Common myeloid progenitor, CD34-positive (primary cell): ENCODE results near the gene PSPC1.
"Not testable (repeated sequence)": the region's sequence is repeated elsewhere in the genome, so short reads cannot be mapped to it uniquely, and the experiment has no call there.

Experiments
- CTCF ChIA-PET: fragments of 350-600 bp; sonication (Branson Sonifier 250); formaldehyde crosslinking; loops from one replicate; lab custom pipeline; 2021; ENCODE audit warnings: antibody characterized with exemption; lab: Charles Lee
- POLR2A ChIA-PET: fragments of 350-600 bp; sonication (Branson Sonifier 250); formaldehyde crosslinking; loops from one replicate; lab custom pipeline; 2021; ENCODE audit warnings: antibody characterized with exemption; lab: Charles Lee
- DNase-seq, 3 donors: peaks; one replicate each; pipeline versions ENCODE4 v3.0.0 to v3.0.0-alpha.2; 2013
- H3K27ac ChIP-seq, 2 experiments: 1 replicate in 1 of 2; 2 replicates in 1 of 2; pipeline ENCODE4 v1.7.0; 2013; ENCODE audit warnings: inconsistent platforms in 2 of 2, low read length in 2 of 2, mild to moderate bottlenecking in 2 of 2, low read depth in 1 of 2, moderate library complexity in 1 of 2; ENCODE audit not compliant: severe bottlenecking in 2 of 2, insufficient read depth in 1 of 2, poor library complexity in 1 of 2
- H3K27me3 ChIP-seq, 5 experiments: replicated peaks in 2 of 5; 1 replicate in 3 of 5; 2 replicates in 2 of 5; pipeline versions ENCODE4 v1.6.1 to v1.7.0; 2013; ENCODE audit warnings: low read length in 4 of 5, mild to moderate bottlenecking in 2 of 5, moderate library complexity in 2 of 5, inconsistent platforms in 1 of 5; ENCODE audit not compliant: insufficient read depth in 5 of 5, control insufficient read depth in 4 of 5
- H3K36me3 ChIP-seq, 4 experiments: 1 replicate in 2 of 4; 2 replicates in 2 of 4; pipeline versions ENCODE4 v1.6.1 to v1.7.0; 2013; ENCODE audit warnings: low read length in 3 of 4, control low read depth in 1 of 4, mild to moderate bottlenecking in 1 of 4; ENCODE audit not compliant: control insufficient read depth in 4 of 4, insufficient read depth in 4 of 4
- H3K4me1 ChIP-seq, 4 experiments: 1 replicate in 3 of 4; 2 replicates in 1 of 4; pipeline versions ENCODE4 v1.6.1 to v1.7.1; 2013; ENCODE audit warnings: low read length in 3 of 4, mild to moderate bottlenecking in 3 of 4, control low read depth in 1 of 4, inconsistent platforms in 1 of 4, moderate library complexity in 1 of 4; ENCODE audit not compliant: control insufficient read depth in 4 of 4, insufficient read depth in 4 of 4; ENCODE audit errors: control extremely low read depth in 1 of 4
- H3K4me3 ChIP-seq, 7 experiments: 1 replicate in 4 of 7; 2 replicates in 3 of 7; pipeline versions ENCODE4 v1.5.1 to v1.7.0; 2013; ENCODE audit warnings: mild to moderate bottlenecking in 7 of 7, low read length in 6 of 7, moderate library complexity in 6 of 7, inconsistent platforms in 2 of 7, low read depth in 2 of 7, control low read depth in 1 of 7; ENCODE audit not compliant: insufficient read depth in 4 of 7, control insufficient read depth in 1 of 7; ENCODE audit errors: extremely low read depth in 1 of 7
- H3K9me3 ChIP-seq, 5 experiments: 1 replicate in 4 of 5; 2 replicates in 1 of 5; pipeline versions ENCODE4 v1.6.1 to v1.7.1; 2013; ENCODE audit warnings: low read length in 4 of 5, mild to moderate bottlenecking in 2 of 5, inconsistent platforms in 1 of 5, low read depth in 1 of 5, moderate library complexity in 1 of 5; ENCODE audit not compliant: control insufficient read depth in 4 of 5, insufficient read depth in 2 of 5; ENCODE audit errors: control extremely low read depth in 1 of 5
- WGBS: methylation state at CpG from one replicate; pipeline ENCODE4 v1.1.5; 2013; ENCODE audit not compliant: insufficient coverage; 5-methylcytosine and 5-hydroxymethylcytosine counted together

Gene PSPC1

DNA sequence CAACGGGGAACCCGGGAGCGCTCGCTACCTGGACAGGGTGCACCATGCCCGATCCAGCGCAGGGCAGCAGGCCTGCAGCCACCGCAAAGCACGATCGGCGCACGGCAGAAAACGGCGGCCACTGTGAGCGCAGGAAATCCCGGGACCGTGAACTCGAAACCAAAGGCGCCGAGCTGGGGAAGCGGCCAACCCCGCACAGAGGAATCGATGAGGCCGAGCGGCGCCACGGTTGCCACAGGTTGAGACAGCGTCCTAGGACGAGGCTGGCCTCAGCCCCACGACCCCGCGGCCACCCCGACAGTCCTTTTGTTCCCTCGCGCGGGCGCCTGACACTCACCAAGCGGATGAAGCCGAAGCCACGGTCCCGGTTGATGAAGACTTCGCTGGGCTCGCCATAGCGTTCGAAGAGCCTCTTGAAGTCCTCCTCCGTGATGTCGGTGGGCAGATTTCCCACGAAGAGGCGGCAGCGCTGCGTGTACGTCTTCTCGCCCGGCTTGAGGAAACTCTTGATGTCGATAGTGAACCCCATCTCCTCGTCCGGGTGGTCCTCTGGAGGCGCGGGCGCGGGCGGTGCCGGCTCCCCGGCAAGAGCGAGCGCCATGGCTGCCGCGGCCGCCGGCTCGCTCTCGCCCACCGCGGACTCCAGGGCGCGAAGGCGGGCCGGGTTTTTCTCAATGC is 557 bp downstream of the PSPC1 start:
- no peaks in the 10 kb centered on the region for H3K27me3 ChIP-seq
- POLR2A ChIA-PET = interaction anchor here (0.5 to 2.3 kb wide), 2 partner anchors 21 to 81 kb away, joined by 3 to 5 read pairs; partner anchors contain the start of gene ZMYM5
- H3K4me3 ChIP-seq = peak overlapping the region; percentile 94 to 100 (median 96)
- peaks cover 0 to 2% (median 0%) of the 10 kb centered on the region in 4 experiments for H3K36me3 ChIP-seq
- peak; percentile 37 to 69 (median 60) for DNase-seq
- H3K4me1 ChIP-seq = peaks cover 0 to 11% (median 6%) of the 10 kb centered on the region in 4 experiments
- CTCF ChIA-PET = interaction anchor here (1.4 kb wide), 1 partner anchor 11 kb away, joined by 4 read pairs; no protein-coding TSS in a partner anchor
- H3K9me3 ChIP-seq = no peaks in the 10 kb centered on the region
- peak overlapping the region; percentile 90 to 96 for H3K27ac ChIP-seq
- under 1% methylated on average over 62 of the region's 77 CpGs for WGBS

- CTCF ChIA-PET = interaction anchor here (1.4 kb wide), 1 partner anchor 11 kb away, joined by 4 read pairs; no protein-coding TSS in a partner anchor
Measured at GRCh38 chr13:19781526-19781925, 1.2 kb downstream of the PSPC1 start.

DNA sequence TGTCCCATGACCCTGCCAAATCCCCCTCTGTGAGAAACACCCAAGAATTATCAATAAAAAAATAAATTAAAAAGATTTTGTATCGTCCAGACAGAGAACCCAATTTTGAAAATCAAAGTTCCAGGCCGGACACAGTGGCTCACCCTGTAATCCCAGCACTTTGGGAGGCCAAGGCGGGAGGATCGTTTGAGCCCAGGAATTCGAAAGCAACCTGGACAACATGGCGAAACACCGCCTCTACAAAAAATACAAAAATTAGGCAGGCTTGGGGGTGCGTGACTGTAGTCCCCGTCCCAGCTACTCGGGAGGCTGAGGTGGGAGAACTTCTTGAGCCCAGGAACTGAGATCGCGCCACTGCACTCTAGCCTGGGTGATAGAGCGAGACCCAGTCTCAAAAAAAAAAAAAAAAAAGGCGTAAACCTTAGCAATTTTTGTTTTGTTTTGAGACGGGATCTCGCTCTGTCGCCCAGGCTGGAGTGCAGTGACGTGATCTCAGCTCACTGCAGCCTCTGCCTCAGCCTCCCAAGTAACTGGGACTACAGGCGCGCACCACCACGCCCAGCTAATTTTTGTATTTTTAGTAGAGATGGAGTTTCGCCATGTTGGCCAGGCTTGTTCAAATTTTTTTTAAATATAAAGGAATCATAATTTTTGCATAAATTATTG is 1.9 kb downstream of the PSPC1 start:
- H3K4me3 ChIP-seq = peak overlapping the region in 6 of 7 experiments; percentile 32 to 100 (median 96)
- WGBS = 98% methylated on average over 14 of the region's 22 CpGs
- peaks cover 0 to 11% (median 6%) of the 10 kb centered on the region in 4 experiments for H3K4me1 ChIP-seq
- H3K27ac ChIP-seq = peak overlapping the region; percentile 90 to 96
- POLR2A ChIA-PET = interaction anchor here (0.7 kb wide), 1 partner anchor 98 kb away, joined by 6 read pairs; no protein-coding TSS in a partner anchor
- peak in 1 of 3 donors; percentile 5 for DNase-seq
- not testable (repeated sequence) for H3K27me3 ChIP-seq, H3K9me3 ChIP-seq, H3K36me3 ChIP-seq
- CTCF ChIA-PET = interaction anchor here (1.4 kb wide), 1 partner anchor 10 kb away, joined by 4 read pairs; no protein-coding TSS in a partner anchor

More at GRCh38 chr13:19781526-19781925, 1.2 kb downstream of the PSPC1 start:
- Histone ChIP-seq H3K9me3 (no peaks in the 10 kb centered on the region), H3K27me3 (no peaks in the 10 kb centered on the region), H3K4me3 (peak overlapping the region; percentile 94 to 100 (median 96)), H3K27ac (peak overlapping the region; percentile 90 to 96), H3K36me3 (peaks cover 0 to 2% (median 0%) of the 10 kb centered on the region in 4 experiments), H3K4me1 (peaks cover 0 to 11% (median 6%) of the 10 kb centered on the region in 4 experiments)
- 10% methylated on average over 3 of the region's 9 CpGs for WGBS
- DNase-seq = peak in 2 of 3 donors; percentile 5 to 13
- POLR2A ChIA-PET = interaction anchor here (2.3 kb wide), 1 partner anchor 82 kb away, joined by 5 read pairs; the partner anchor contains the start of gene ZMYM5

DNA sequence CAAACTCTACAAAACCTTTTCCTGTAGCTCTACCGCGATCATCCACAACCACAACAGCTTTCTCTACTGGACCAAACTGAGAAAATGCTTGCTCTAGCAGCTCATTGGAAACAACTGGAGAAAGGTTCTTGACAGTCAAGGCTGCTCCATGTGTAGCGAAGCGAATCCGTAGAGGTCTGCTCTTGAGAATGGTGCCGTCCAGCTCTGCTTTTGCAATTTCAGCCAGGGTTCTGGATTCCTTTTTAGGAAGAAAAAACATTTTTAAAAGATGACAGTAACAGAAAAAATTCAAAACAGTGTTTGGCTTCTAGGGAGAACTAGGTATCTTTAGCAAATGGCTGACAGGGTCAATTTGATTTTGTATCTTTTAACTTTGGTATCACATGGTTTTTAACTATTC is 10.4 kb downstream of the PSPC1 start:
- CTCF ChIA-PET = interaction anchor here (0.9 to 1.1 kb wide), 2 partner anchors 23 to 39 kb away, joined by 3 read pairs; no protein-coding TSS in a partner anchor
- Histone ChIP-seq H3K4me1 (peaks cover 0 to 2% (median 0%) of the 10 kb centered on the region in 4 experiments), H3K27me3 (no peaks in the 10 kb centered on the region), H3K27ac (no peak overlapping the region), H3K9me3 (no peaks in the 10 kb centered on the region), H3K36me3 (peaks cover 9 to 42% (median 22%) of the 10 kb centered on the region in 4 experiments), H3K4me3 (no peak overlapping the region)
- POLR2A ChIA-PET = interaction anchor here (1.0 kb wide), 1 partner anchor 10 kb away, joined by 3 read pairs; no protein-coding TSS in a partner anchor
- 97% methylated on average over 4 of the region's 6 CpGs for WGBS
- DNase-seq = no peak

GRCh38 chr13:19769854-19770253 is 12.9 kb downstream of the PSPC1 start:
- Histone ChIP-seq H3K27me3 (no peaks in the 10 kb centered on the region), H3K9me3 (no peaks in the 10 kb centered on the region), H3K4me3 (no peak overlapping the region), H3K27ac (no peak overlapping the region), H3K36me3 (peaks cover 2 to 50% (median 31%) of the 10 kb centered on the region in 4 experiments), H3K4me1 (peaks cover 0 to 2% (median 0%) of the 10 kb centered on the region in 4 experiments)
- DNase-seq = no peak
- ChIA-PET POLR2A (no interaction called here), CTCF (interaction anchor here (1.2 to 1.7 kb wide), 3 partner anchors 9 to 12 kb away, joined by 3 to 4 read pairs (median 3); no protein-coding TSS in a partner anchor)
- 100% methylated on average over 1 of the region's 2 CpGs for WGBS

DNA sequence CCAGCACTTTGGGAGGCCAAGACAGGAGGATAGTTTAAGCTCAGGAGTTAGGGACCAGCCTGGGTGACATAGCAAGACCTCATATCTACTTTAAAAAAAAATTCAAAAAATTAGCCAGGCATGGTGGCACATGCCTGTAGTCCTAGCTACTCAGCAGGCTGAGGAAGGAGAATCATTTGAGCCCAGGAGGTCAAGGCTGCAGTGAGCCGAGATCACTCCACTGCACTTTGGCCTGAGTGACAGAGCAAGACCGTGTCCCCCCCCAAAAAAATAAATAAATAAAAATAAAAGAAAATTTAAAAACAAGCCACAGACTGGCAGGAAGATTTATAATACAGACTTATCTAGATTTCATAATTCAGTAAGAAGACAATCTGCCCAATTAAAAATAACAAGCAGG is 14.8 kb downstream of the PSPC1 start:
- H3K36me3 ChIP-seq = peaks cover 2 to 56% (median 38%) of the 10 kb centered on the region in 4 experiments
- no peaks in the 10 kb centered on the region for H3K9me3 ChIP-seq
- DNase-seq = no peak
- no peaks in the 10 kb centered on the region for H3K27me3 ChIP-seq
- H3K4me3 ChIP-seq = no peak overlapping the region
- ChIA-PET CTCF (interaction anchor here (0.7 kb wide), 1 partner anchor 123 kb away, joined by 3 read pairs; no protein-coding TSS in a partner anchor), POLR2A (interaction anchor here (0.6 kb wide), 1 partner anchor 21 kb away, joined by 3 read pairs; no protein-coding TSS in a partner anchor)
- no CpG with 5 or more reads among the region's 2 CpGs for WGBS
- no peak overlapping the region for H3K27ac ChIP-seq
- H3K4me1 ChIP-seq = peaks cover 0 to 2% (median 0%) of the 10 kb centered on the region in 4 experiments
